ENCODE results near the gene RHEB. TPM values are rescaled to one million over a fixed set of nuclear protein-coding genes. Genes with fewer than 3 reads are reported as not detected.

Gene RHEB
- total RNA-seq, 2 donors from 2014 or later: 44.9 to 91.0 TPM

GRCh38 chr7:151424799-151425198, 94.9 kb downstream of the RHEB start:
- H3K4me1 ChIP-seq: peaks cover 7% of the 10 kb centered on the region
- DNase-seq (no peak), ATAC-seq (no peak)
- no peaks in the 10 kb centered on the region for H3K36me3 ChIP-seq (replicated peaks in 1 of 2; ENCODE audit: insufficient read depth in 1 of 2, low read depth in 2 of 2)
- no peak for TF ChIP-seq POLR2A (IDR thresholded peaks at IDR 0.05)
- no peak for TF ChIP-seq CTCF (IDR thresholded peaks at IDR 0.05)
- intact Hi-C loops (cut with DNase I): no loop called here
- H3K9me3 ChIP-seq: no peaks in the 10 kb centered on the region
- no peak overlapping the region for H3K4me3 ChIP-seq
- no peaks in the 10 kb centered on the region for H3K27me3 ChIP-seq
- WGBS, 2 donors: 90% methylated on average over 5 of the region's 5 CpGs
- H3K27ac ChIP-seq: no peak overlapping the region

DNA sequence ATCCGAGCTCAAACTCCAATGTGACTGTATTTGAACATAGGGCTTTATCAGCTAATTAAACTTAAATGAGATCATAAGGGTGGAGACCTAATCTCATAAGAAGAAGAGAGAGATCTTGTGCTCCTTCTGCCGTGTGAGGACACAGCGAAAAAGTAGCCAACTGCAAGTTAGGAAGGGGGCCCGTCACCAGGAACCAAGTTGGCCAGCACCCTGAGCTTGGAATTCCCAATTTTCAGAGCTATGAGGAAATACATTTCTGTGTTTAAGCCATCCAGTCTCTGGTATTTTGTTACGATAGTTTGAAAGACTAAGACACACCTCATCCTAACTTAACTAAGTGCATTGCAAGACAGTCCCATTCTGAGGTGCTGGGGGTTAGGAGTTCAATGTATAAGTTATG, 95.8 kb downstream of the RHEB start:
- H3K36me3 ChIP-seq (replicated peaks in 1 of 2; ENCODE audit: insufficient read depth in 1 of 2, low read depth in 2 of 2): no peaks in the 10 kb centered on the region
- no peaks in the 10 kb centered on the region for H3K27me3 ChIP-seq
- WGBS, 2 donors: 80 to 93% methylated on average over 5 of the region's 5 CpGs
- no peak for ATAC-seq
- H3K4me1 ChIP-seq: no peaks in the 10 kb centered on the region
- H3K9me3 ChIP-seq: no peaks in the 10 kb centered on the region
- no peak overlapping the region for H3K27ac ChIP-seq
- no peak for DNase-seq
- TF ChIP-seq CTCF (IDR thresholded peaks at IDR 0.05): no peak
- no peak for TF ChIP-seq POLR2A (IDR thresholded peaks at IDR 0.05)
- intact Hi-C loops (cut with DNase I): no loop called here
- no peak overlapping the region for H3K4me3 ChIP-seq

- no peaks in the 10 kb centered on the region for H3K9me3 ChIP-seq
- DNase-seq: no peak
- no peak for TF ChIP-seq POLR2A (IDR thresholded peaks at IDR 0.05)
- TF ChIP-seq CTCF (IDR thresholded peaks at IDR 0.05): no peak
- no peaks in the 10 kb centered on the region for H3K27me3 ChIP-seq
- intact Hi-C loops (cut with DNase I): no loop called here
- H3K4me1 ChIP-seq: no peaks in the 10 kb centered on the region
- no peak for ATAC-seq
- no peaks in the 10 kb centered on the region for H3K36me3 ChIP-seq (replicated peaks in 1 of 2; ENCODE audit: insufficient read depth in 1 of 2, low read depth in 2 of 2)
- WGBS, 2 donors: 82 to 83% methylated on average over 7 of the region's 7 CpGs
- H3K4me3 ChIP-seq: no peak overlapping the region
- no peak overlapping the region for H3K27ac ChIP-seq
Measured at GRCh38 chr7:151423226-151423625, 96.5 kb downstream of the RHEB start.

DNA sequence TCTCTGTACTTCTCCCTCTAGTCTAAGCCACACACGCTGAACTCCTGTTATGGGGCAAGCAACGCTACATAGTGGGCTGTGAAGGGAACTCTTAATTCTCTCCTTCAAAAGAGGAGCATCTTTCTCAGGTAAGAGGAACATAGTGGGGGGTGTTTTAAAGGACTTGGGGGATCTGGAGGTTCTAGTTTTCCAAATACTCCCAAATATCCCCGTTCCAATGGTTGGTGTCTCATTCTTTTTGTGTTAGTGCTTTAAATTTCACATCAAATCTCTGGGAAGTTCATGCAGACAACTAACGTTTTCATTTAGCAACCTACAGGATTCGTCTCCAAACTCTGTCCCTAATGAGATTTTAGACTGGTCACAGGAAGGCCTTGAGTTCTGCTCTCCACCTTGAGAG, 97.5 kb downstream of the RHEB start:
- Histone ChIP-seq H3K27me3 (no peaks in the 10 kb centered on the region), H3K27ac (no peak overlapping the region), H3K36me3 (replicated peaks in 1 of 2; ENCODE audit: insufficient read depth in 1 of 2, low read depth in 2 of 2) (no peaks in the 10 kb centered on the region), H3K4me1 (no peaks in the 10 kb centered on the region), H3K9me3 (no peaks in the 10 kb centered on the region), H3K4me3 (no peak overlapping the region)
- DNase-seq (no peak), ATAC-seq (no peak)
- intact Hi-C loops (cut with DNase I): no loop called here
- no peak for TF ChIP-seq CTCF (IDR thresholded peaks at IDR 0.05)
- TF ChIP-seq POLR2A (IDR thresholded peaks at IDR 0.05): no peak
- WGBS, 2 donors: 71 to 83% methylated on average over 5 of the region's 5 CpGs

- no peak for TF ChIP-seq CTCF (IDR thresholded peaks at IDR 0.05)
- TF ChIP-seq POLR2A (IDR thresholded peaks at IDR 0.05): no peak
- 44 to 53% methylated on average over 5 of the region's 5 CpGs for WGBS, 2 donors
- H3K27ac ChIP-seq: no peak overlapping the region
- ATAC-seq: no peak
- H3K36me3 ChIP-seq (replicated peaks in 1 of 2; ENCODE audit: insufficient read depth in 1 of 2, low read depth in 2 of 2): no peaks in the 10 kb centered on the region
- H3K4me1 ChIP-seq: no peaks in the 10 kb centered on the region
- DNase-seq: no peak
- H3K27me3 ChIP-seq: no peaks in the 10 kb centered on the region
- H3K4me3 ChIP-seq: no peak overlapping the region
- intact Hi-C loops (cut with DNase I): no loop called here
- H3K9me3 ChIP-seq: no peaks in the 10 kb centered on the region
Measured at GRCh38 chr7:151420144-151420543, 99.6 kb downstream of the RHEB start.

Data from body of pancreas (tissue), 4 donors.